ENCODE results near the gene RNFT2. TPM values are rescaled to one million over a fixed set of nuclear protein-coding genes. Genes with fewer than 3 reads are reported as not detected.

Gene RNFT2
- total RNA-seq, 1 donor from 2014 or later = 0.21 TPM

GRCh38 chr12:116896411-116896924 is 158.4 kb downstream of the RNFT2 start:
- Histone ChIP-seq H3K36me3 (no peaks in the 10 kb centered on the region), H3K27me3 (no peaks in the 10 kb centered on the region), H3K9me3 (no peaks in the 10 kb centered on the region), H3K27ac (no peak overlapping the region), H3K4me3 (no peak overlapping the region), H3K4me1 (no peaks in the 10 kb centered on the region)
- intact Hi-C loops (cut with DNase I) = no loop called here
- TF ChIP-seq, protein P1, sequence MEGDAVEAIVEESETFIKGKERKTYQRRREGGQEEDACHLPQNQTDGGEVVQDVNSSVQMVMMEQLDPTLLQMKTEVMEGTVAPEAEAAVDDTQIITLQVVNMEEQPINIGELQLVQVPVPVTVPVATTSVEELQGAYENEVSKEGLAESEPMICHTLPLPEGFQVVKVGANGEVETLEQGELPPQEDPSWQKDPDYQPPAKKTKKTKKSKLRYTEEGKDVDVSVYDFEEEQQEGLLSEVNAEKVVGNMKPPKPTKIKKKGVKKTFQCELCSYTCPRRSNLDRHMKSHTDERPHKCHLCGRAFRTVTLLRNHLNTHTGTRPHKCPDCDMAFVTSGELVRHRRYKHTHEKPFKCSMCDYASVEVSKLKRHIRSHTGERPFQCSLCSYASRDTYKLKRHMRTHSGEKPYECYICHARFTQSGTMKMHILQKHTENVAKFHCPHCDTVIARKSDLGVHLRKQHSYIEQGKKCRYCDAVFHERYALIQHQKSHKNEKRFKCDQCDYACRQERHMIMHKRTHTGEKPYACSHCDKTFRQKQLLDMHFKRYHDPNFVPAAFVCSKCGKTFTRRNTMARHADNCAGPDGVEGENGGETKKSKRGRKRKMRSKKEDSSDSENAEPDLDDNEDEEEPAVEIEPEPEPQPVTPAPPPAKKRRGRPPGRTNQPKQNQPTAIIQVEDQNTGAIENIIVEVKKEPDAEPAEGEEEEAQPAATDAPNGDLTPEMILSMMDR (IDR thresholded peaks at IDR 0.05) = no peak
- DNase-seq (ENCODE audit: low spot score in 2 of 2) = no peak

- Histone ChIP-seq H3K9me3 (no peaks in the 10 kb centered on the region), H3K27me3 (no peaks in the 10 kb centered on the region), H3K4me1 (no peaks in the 10 kb centered on the region), H3K27ac (no peak overlapping the region), H3K36me3 (no peaks in the 10 kb centered on the region), H3K4me3 (no peak overlapping the region)
- TF ChIP-seq, protein P1 (IDR thresholded peaks at IDR 0.05) = no peak
- intact Hi-C loops (cut with DNase I) = no loop called here
- no peak for DNase-seq (ENCODE audit: low spot score in 2 of 2)
Observed at GRCh38 chr12:116897476-116897875, 159.4 kb downstream of the RNFT2 start.

DNA sequence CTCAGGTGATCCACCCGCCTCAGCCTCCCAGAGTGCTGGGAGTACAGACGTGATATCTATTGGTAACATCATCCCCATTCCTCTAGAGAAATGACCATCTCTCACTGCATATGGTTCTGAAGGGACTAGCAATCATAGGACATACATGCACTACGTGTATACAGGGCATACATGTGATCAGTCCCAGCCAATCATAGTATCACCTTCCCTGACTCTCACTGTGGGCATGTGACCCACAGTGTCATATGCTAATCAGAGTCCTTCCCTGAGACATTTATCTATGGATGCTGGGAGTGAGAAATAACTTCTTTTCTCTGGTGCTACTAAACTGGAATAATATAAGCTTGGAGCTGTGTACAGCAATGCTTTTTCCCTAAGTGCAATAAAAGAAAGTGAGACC is 160.6 kb downstream of the RNFT2 start:
- no peak overlapping the region for H3K27ac ChIP-seq
- TF ChIP-seq, protein P1 (IDR thresholded peaks at IDR 0.05) = no peak
- no peaks in the 10 kb centered on the region for H3K36me3 ChIP-seq
- no peaks in the 10 kb centered on the region for H3K4me1 ChIP-seq
- no peak for DNase-seq (ENCODE audit: low spot score in 2 of 2)
- H3K27me3 ChIP-seq = no peaks in the 10 kb centered on the region
- H3K9me3 ChIP-seq = no peaks in the 10 kb centered on the region
- intact Hi-C loops (cut with DNase I) = no loop called here
- H3K4me3 ChIP-seq = no peak overlapping the region

- Histone ChIP-seq H3K4me3 (no peak overlapping the region), H3K9me3 (no peaks in the 10 kb centered on the region), H3K27ac (no peak overlapping the region), H3K36me3 (no peaks in the 10 kb centered on the region), H3K4me1 (no peaks in the 10 kb centered on the region), H3K27me3 (no peaks in the 10 kb centered on the region)
- no peak for DNase-seq (ENCODE audit: low spot score in 2 of 2)
- intact Hi-C loops (cut with DNase I) = no loop called here
- TF ChIP-seq, protein P1 (IDR thresholded peaks at IDR 0.05) = no peak
Observed at GRCh38 chr12:116901612-116902011, 163.5 kb downstream of the RNFT2 start.

Other genes with a start within 250 kb of the RNFT2 start
- gene MAP1LC3B2, start 178.9 kb upstream of the RNFT2 start, total RNA-seq = not detected
- 16.0 TPM for gene SPRING1, start 246 bp upstream of the RNFT2 start, total RNA-seq
- gene HRK, start 143.1 kb downstream of the RNFT2 start, total RNA-seq = not detected
- 3.3 TPM for gene FBXW8, start 172.6 kb downstream of the RNFT2 start, total RNA-seq

Measured in ascending aorta (tissue), 2 donors.